Smooth muscle cell (in vitro differentiated cells): ENCODE results near the gene RSPH1. TPM values are rescaled to one million over a fixed set of nuclear protein-coding genes. Genes with fewer than 3 reads are reported as not detected.

Experiments
- DNase-seq: peaks from one replicate; lab custom pipeline; 2025; ENCODE audit not compliant: unreplicated experiment; lab: John Stamatoyannopoulos, UW
- H2AFZ ChIP-seq: fragments of 200-600 bp; sonication (generic); 2 replicates; pipeline ENCODE4 v1.6.0; 2016; ENCODE audit warnings: antibody characterized with exemption, low read depth, mild to moderate bottlenecking
- H3F3A ChIP-seq: fragments of 200-600 bp; sonication (generic); 2 replicates; pipeline ENCODE4 v1.6.0; 2017; ENCODE audit warnings: antibody characterized with exemption, low read depth
- H3K27ac ChIP-seq: fragments of 200-600 bp; sonication (generic); 2 replicates; pipeline ENCODE4 v1.5.1; 2016; ENCODE audit warnings: low read depth, mild to moderate bottlenecking
- H3K27me3 ChIP-seq: fragments of 200-600 bp; sonication (generic); 2 replicates; pipeline ENCODE4 v1.6.1; 2016; ENCODE audit warnings: low read depth, mild to moderate bottlenecking
- H3K36me3 ChIP-seq: fragments of 200-600 bp; sonication (generic); 2 replicates; pipeline ENCODE4 v1.5.1; 2016; ENCODE audit warnings: low read depth
- H3K4me1 ChIP-seq: fragments of 200-600 bp; sonication (generic); 2 replicates; pipeline ENCODE4 v1.5.1; 2016; ENCODE audit warnings: low read depth
- H3K4me2 ChIP-seq: fragments of 200-600 bp; sonication (generic); 2 replicates; pipeline ENCODE4 v1.6.0; 2016; ENCODE audit warnings: mild to moderate bottlenecking
- H3K4me3 ChIP-seq: fragments of 200-600 bp; sonication (generic); 2 replicates; pipeline ENCODE4 v1.5.1; 2016; ENCODE audit warnings: mild to moderate bottlenecking
- H3K79me2 ChIP-seq: fragments of 200-600 bp; sonication (generic); 2 replicates; pipeline ENCODE4 v1.6.0; 2016; ENCODE audit warnings: low read depth, mild to moderate bottlenecking
- H3K9ac ChIP-seq: fragments of 200-600 bp; sonication (generic); 2 replicates; pipeline ENCODE4 v1.6.0; 2016; ENCODE audit warnings: low read depth
- H3K9me3 ChIP-seq: fragments of 200-600 bp; sonication (generic); replicated peaks from 2 replicates; pipeline ENCODE4 v1.5.1; 2016; ENCODE audit warnings: low read depth
- H4K20me1 ChIP-seq: fragments of 200-600 bp; sonication (generic); 2 replicates; pipeline ENCODE4 v1.6.0; 2016; ENCODE audit warnings: low read depth
- CTCF ChIP-seq: fragments of 200-600 bp; sonication (generic); IDR thresholded peaks from 2 replicates; pipeline ENCODE4 v1.5.1; 2017; ENCODE audit warnings: borderline replicate concordance, mild to moderate bottlenecking, antibody characterized with exemption; ENCODE audit not compliant: insufficient read depth, poor library complexity, severe bottlenecking
- WGBS: methylation state at CpG from one replicate; pipeline ENCODE4 v1.1.7; 2016; ENCODE audit warnings: low lambda C conversion rate; 5-methylcytosine and 5-hydroxymethylcytosine counted together
- polyA plus RNA-seq: library from polyadenylated mRNA; unstranded; fragments of >200 nt; fragmentation: Nextera tagmentation; extraction: Ambion mirVana; gene quantifications from 2 replicates; pipeline ENCODE4 v1.2.1, GENCODE V29; 2016
- total RNA-seq: library from RNA; depleted of rRNA; stranded (reverse); fragments of >200 nt; gene quantifications from 2 replicates; pipeline ENCODE4 v1.2.3, GENCODE V29; 2014

RSPH1 gene
- total and polyA plus RNA-seq, 2 experiments from 2014 or later: 0.16 TPM; not detected in 1

- Histone ChIP-seq H2AFZ (no peak overlapping the region), H3K27me3 (no peaks in the 10 kb centered on the region), H3K9me3 (no peaks in the 10 kb centered on the region), H4K20me1 (no peaks in the 10 kb centered on the region), H3K4me3 (no peak overlapping the region), H3F3A (no peaks in the 10 kb centered on the region), H3K9ac (no peak overlapping the region), H3K4me1 (no peaks in the 10 kb centered on the region), H3K4me2 (no peak overlapping the region), H3K36me3 (no peaks in the 10 kb centered on the region), H3K27ac (no peak overlapping the region), H3K79me2 (no peaks in the 10 kb centered on the region)
- TF ChIP-seq CTCF: no peak
- 91% methylated on average over 7 of the region's 7 CpGs for WGBS
- DNase-seq: no peak
These were observed 11.1 kb downstream of the RSPH1 start for GRCh38 chr21:42484966-42485365.

- no peak for TF ChIP-seq CTCF
- H3K9me3 ChIP-seq: no peaks in the 10 kb centered on the region
- H3K27ac ChIP-seq: no peak overlapping the region
- H3K79me2 ChIP-seq: no peaks in the 10 kb centered on the region
- no peak overlapping the region for H3K9ac ChIP-seq
- no peak overlapping the region for H3K4me3 ChIP-seq
- no peak for DNase-seq
- no peaks in the 10 kb centered on the region for H3F3A ChIP-seq
- no peak overlapping the region for H2AFZ ChIP-seq
- no peaks in the 10 kb centered on the region for H3K36me3 ChIP-seq
- no peak overlapping the region for H3K4me2 ChIP-seq
- no peaks in the 10 kb centered on the region for H4K20me1 ChIP-seq
- H3K27me3 ChIP-seq: no peaks in the 10 kb centered on the region
- H3K4me1 ChIP-seq: no peaks in the 10 kb centered on the region
- 94% methylated on average over 4 of the region's 4 CpGs for WGBS
These were observed 14.9 kb downstream of the RSPH1 start for GRCh38 chr21:42481169-42481568.

- H3K27me3 ChIP-seq: no peaks in the 10 kb centered on the region
- H3K9me3 ChIP-seq: no peaks in the 10 kb centered on the region
- no peaks in the 10 kb centered on the region for H3F3A ChIP-seq
- H3K36me3 ChIP-seq: no peaks in the 10 kb centered on the region
- H3K4me1 ChIP-seq: no peaks in the 10 kb centered on the region
- TF ChIP-seq CTCF: no peak
- H4K20me1 ChIP-seq: no peaks in the 10 kb centered on the region
- H3K27ac ChIP-seq: no peak overlapping the region
- H3K9ac ChIP-seq: no peak overlapping the region
- WGBS: 90% methylated on average over 10 of the region's 10 CpGs
- H2AFZ ChIP-seq: no peak overlapping the region
- no peaks in the 10 kb centered on the region for H3K79me2 ChIP-seq
- H3K4me3 ChIP-seq: no peak overlapping the region
- no peak for DNase-seq
- no peak overlapping the region for H3K4me2 ChIP-seq
These were observed 15.3 kb downstream of the RSPH1 start for GRCh38 chr21:42480736-42481135.

GRCh38 chr21:42479582-42479981 lies 16.4 kb downstream of the RSPH1 start:
- H3K27me3 ChIP-seq: no peaks in the 10 kb centered on the region
- H4K20me1 ChIP-seq: no peaks in the 10 kb centered on the region
- no peak overlapping the region for H3K4me3 ChIP-seq
- H3K9me3 ChIP-seq: no peaks in the 10 kb centered on the region
- no peak for DNase-seq
- no peak overlapping the region for H3K27ac ChIP-seq
- no peaks in the 10 kb centered on the region for H3K36me3 ChIP-seq
- no peak overlapping the region for H2AFZ ChIP-seq
- no peak overlapping the region for H3K9ac ChIP-seq
- H3K4me2 ChIP-seq: no peak overlapping the region
- whole genome bisulfite sequencing: 86% methylated on average over 5 of the region's 5 CpGs
- H3K79me2 ChIP-seq: no peaks in the 10 kb centered on the region
- H3K4me1 ChIP-seq: no peaks in the 10 kb centered on the region
- H3F3A ChIP-seq: peaks cover 8% of the 10 kb centered on the region
- no peak for TF ChIP-seq CTCF
